GM12878 (cell line): ENCODE measurements around the gene USP11. TPM values are rescaled to one million over a fixed set of nuclear protein-coding genes. Genes with fewer than 3 reads are reported as not detected.

Experiments used
- ATAC-seq: fragments of 200-7000 bp; cut with Tn5 transposase; 3 replicates; pipeline ENCODE4 v1.9.1; 2020; ENCODE audit warnings: mild to moderate bottlenecking, moderate library complexity
- BruUV-seq: library from RNA; stranded (reverse); fragments of 400-500 nt; replicated peaks from 2 replicates; lab custom pipeline; 2021; lab: Mats Ljungman, UMichigan
- CTCF ChIA-PET: fragments of 300-600 bp; sonication (Branson Sonifier 250); formaldehyde crosslinking; extraction: SDS; loops from one replicate; lab custom pipeline; 2021; ENCODE audit warnings: inconsistent platforms; lab: Yijun Ruan, JAX
- POLR2A ChIA-PET: fragments of 350-600 bp; formaldehyde crosslinking; extraction: SDS; loops from one replicate; lab custom pipeline; 2021; ENCODE audit warnings: inconsistent platforms; lab: Charles Lee
- RAD21 ChIA-PET: fragments of 300-600 bp; sonication (Branson Sonifier 250); formaldehyde crosslinking; loops from one replicate; lab custom pipeline; 2023; ENCODE audit warnings: antibody characterized with exemption; ENCODE audit not compliant: unreplicated experiment; lab: Charles Lee
- SMC1A ChIA-PET: fragments of 300-600 bp; sonication (Branson Sonifier 250); formaldehyde crosslinking; loops from one replicate; lab custom pipeline; 2023; ENCODE audit not compliant: unreplicated experiment, uncharacterized antibody; lab: Charles Lee
- DNase-seq: peaks from one replicate; pipeline ENCODE4 v3.0.0-alpha.2; 2011; ENCODE audit warnings: low read depth, low spot score
- FAIRE-seq: peaks from 3 replicates; lab custom pipeline; 2011; peaks lifted over from hg19 to GRCh38; lab: Jason Lieb, UNC
- H2AFZ ChIP-seq: 2 replicates; pipeline ENCODE4 v1.6.0; 2011; ENCODE audit warnings: low read depth, low read length, control low read depth; ENCODE audit not compliant: control insufficient read depth
- H3K27ac ChIP-seq: 2 replicates; pipeline ENCODE4 v1.5.1; 2011; ENCODE audit warnings: control low read depth; ENCODE audit not compliant: control insufficient read depth, insufficient read depth
- H3K27me3 ChIP-seq, 2 experiments: replicated peaks in 1 of 2; 2 replicates each; pipeline versions ENCODE4 v1.6.0 to v1.6.1; 2011; ENCODE audit warnings: low read length in 1 of 2; ENCODE audit not compliant: control insufficient read depth in 2 of 2, insufficient read depth in 2 of 2
- H3K36me3 ChIP-seq, 2 experiments: 2 replicates each; pipeline ENCODE4 v1.5.1; 2011; ENCODE audit warnings: low read length in 1 of 2; ENCODE audit not compliant: control insufficient read depth in 2 of 2, insufficient read depth in 2 of 2
- H3K4me1 ChIP-seq: 2 replicates; pipeline ENCODE4 v1.6.1; 2011; ENCODE audit warnings: mild to moderate bottlenecking, low read length, moderate library complexity, mixed read lengths; ENCODE audit not compliant: control insufficient read depth, insufficient read depth
- H3K4me2 ChIP-seq: 2 replicates; pipeline ENCODE4 v1.6.0; 2011; ENCODE audit warnings: control low read depth; ENCODE audit not compliant: control insufficient read depth, insufficient read depth
- H3K4me3 ChIP-seq: fragments of 200-600 bp; sonication (generic); 2 replicates; pipeline ENCODE4 v1.5.1; 2016
- H3K79me2 ChIP-seq: 2 replicates; pipeline ENCODE4 v1.6.0; 2011; ENCODE audit warnings: low read length; ENCODE audit not compliant: control insufficient read depth, insufficient read depth
- H3K9ac ChIP-seq: 2 replicates; pipeline ENCODE4 v1.8.0; 2011; ENCODE audit warnings: low read length, control low read depth, mixed read lengths; ENCODE audit not compliant: control insufficient read depth, insufficient read depth
- H3K9me3 ChIP-seq: replicated peaks from 3 replicates; pipeline ENCODE4 v1.5.1; 2011; ENCODE audit warnings: mild to moderate bottlenecking, low read length; ENCODE audit not compliant: control insufficient read depth, insufficient read depth
- H4K20me1 ChIP-seq: 2 replicates; pipeline ENCODE4 v1.6.0; 2011; ENCODE audit not compliant: control insufficient read depth, insufficient read depth
- CREB1 ChIP-seq: IDR thresholded peaks from 2 replicates; pipeline ENCODE4 v1.6.1; 2012; ENCODE audit warnings: low read depth, mild to moderate bottlenecking, inconsistent platforms
- DPF2 ChIP-seq: fragments of 450-650 bp; IDR thresholded peaks from 2 replicates; pipeline ENCODE4 v1.6.1; 2017; ENCODE audit warnings: mild to moderate bottlenecking
- ETV6 ChIP-seq, 2 experiments: fragments of 450-650 bp in 1 of 2; IDR thresholded peaks in 1 of 2; conservative IDR thresholded peaks in 1 of 2; 2 replicates each; pipeline ENCODE4 v1.6.1; 2014; ENCODE audit warnings: antibody characterized with exemption in 1 of 2, borderline replicate concordance in 1 of 2, low read depth in 1 of 2, mild to moderate bottlenecking in 1 of 2, moderate library complexity in 1 of 2
- FOS ChIP-seq: IDR thresholded peaks from 3 replicates; pipeline ENCODE4 v1.6.1; 2011; ENCODE audit warnings: borderline replicate concordance; ENCODE audit not compliant: insufficient read length; ENCODE audit errors: extremely low read depth
- HDAC6 ChIP-seq: fragments of 200-600 bp; sonication (generic); IDR thresholded peaks from one replicate; pipeline ENCODE4 v1.8.0; 2017; ENCODE audit warnings: antibody characterized with exemption; ENCODE audit not compliant: unreplicated experiment
- JUNB ChIP-seq: IDR thresholded peaks from 2 replicates; pipeline ENCODE4 v1.6.1; 2016; ENCODE audit warnings: antibody characterized with exemption, mild to moderate bottlenecking
- NFIC ChIP-seq: IDR thresholded peaks from 2 replicates; pipeline ENCODE4 v1.6.1; 2012; ENCODE audit warnings: low read depth, mild to moderate bottlenecking, inconsistent platforms, low read length, moderate library complexity
- NR2C1 ChIP-seq: fragments of 450-650 bp; IDR thresholded peaks from 2 replicates; pipeline ENCODE4 v1.6.1; 2017; ENCODE audit warnings: antibody characterized with exemption, mild to moderate bottlenecking, moderate library complexity
- NR2C2 ChIP-seq: IDR thresholded peaks from 2 replicates; pipeline ENCODE4 v1.6.1; 2011; ENCODE audit warnings: borderline replicate concordance, low read depth; ENCODE audit not compliant: control insufficient read depth, insufficient read length
- RCOR1 ChIP-seq: conservative IDR thresholded peaks from 2 replicates; pipeline ENCODE4 v1.6.1; 2012; ENCODE audit warnings: low read depth, low read length, improper control_type of control experiment
- STAT3 ChIP-seq: IDR thresholded peaks from 2 replicates; pipeline ENCODE4 v1.6.1; 2011; ENCODE audit warnings: low read depth, low read length, improper control_type of control experiment
- WGBS: methylation state at CpG from one replicate; pipeline ENCODE4 v1.1.6; 2016; ENCODE audit warnings: low lambda C conversion rate; ENCODE audit not compliant: insufficient replicate concordance, insufficient coverage; ENCODE audit errors: missing lambda C conversion rate; 5-methylcytosine and 5-hydroxymethylcytosine counted together
- in situ Hi-C: fragments of 300-500 bp; cut with MboI; formaldehyde crosslinking; loops from 9 replicates; pipeline ENCODE4 v1.14.3; 2018; ENCODE audit warnings: mixed read lengths
- intact Hi-C: fragments of 100-400 bp; cut with micrococcal nuclease; formaldehyde crosslinking; loops from one replicate; pipeline ENCODE4 v1.14.2; 2022; ENCODE audit not compliant: unreplicated experiment
- polyA plus RNA-seq, 11 experiments: library from polyadenylated mRNA; depleted of rRNA in 4 of 11; unstranded in 6 of 11; stranded (reverse) in 5 of 11; fragments of >200 nt; fragmentation: Nextera tagmentation in 4 of 11; fragmentation: Illumina TruSeq in 1 of 11; extraction: Ambion mirVana in 4 of 11; extraction: Trizol in 1 of 11; gene quantifications; 1 replicate in 1 of 11; 2 replicates in 10 of 11; pipeline versions ENCODE4 v1.2.1 to v1.2.3, GENCODE V29; 2011 to 2016; ENCODE audit warnings: inconsistent platforms in 2 of 11, missing spikeins in 2 of 11, low read depth in 1 of 11
- total RNA-seq, 4 experiments: library from RNA; depleted of rRNA in 3 of 4; stranded (reverse); fragments of >200 nt in 3 of 4; fragmentation: Illumina TruSeq in 1 of 4; extraction: Trizol in 1 of 4; gene quantifications; 2 replicates each; pipeline versions ENCODE4 v1.2.1 to v1.2.3, GENCODE V29; 2013 to 2021
- TF ChIP-seq, protein P1 (sequence below): fragments of 450-650 bp; IDR thresholded peaks from 2 replicates; pipeline ENCODE4 v1.6.1; 2017; ENCODE audit warnings: borderline replicate concordance
- TF ChIP-seq, protein P2 (sequence below): IDR thresholded peaks from 2 replicates; pipeline ENCODE4 v1.6.1; 2011; ENCODE audit warnings: low read depth, mild to moderate bottlenecking, low read length, moderate library complexity, borderline replicate concordance; ENCODE audit errors: extremely low read depth

Gene USP11
- total and polyA plus RNA-seq, 10 of the 15 experiments (the other 5 are each of a cell fraction or from before 2014, with no cell fraction given), result 3.3 to 44.0 (median 20.9) TPM

DNA sequence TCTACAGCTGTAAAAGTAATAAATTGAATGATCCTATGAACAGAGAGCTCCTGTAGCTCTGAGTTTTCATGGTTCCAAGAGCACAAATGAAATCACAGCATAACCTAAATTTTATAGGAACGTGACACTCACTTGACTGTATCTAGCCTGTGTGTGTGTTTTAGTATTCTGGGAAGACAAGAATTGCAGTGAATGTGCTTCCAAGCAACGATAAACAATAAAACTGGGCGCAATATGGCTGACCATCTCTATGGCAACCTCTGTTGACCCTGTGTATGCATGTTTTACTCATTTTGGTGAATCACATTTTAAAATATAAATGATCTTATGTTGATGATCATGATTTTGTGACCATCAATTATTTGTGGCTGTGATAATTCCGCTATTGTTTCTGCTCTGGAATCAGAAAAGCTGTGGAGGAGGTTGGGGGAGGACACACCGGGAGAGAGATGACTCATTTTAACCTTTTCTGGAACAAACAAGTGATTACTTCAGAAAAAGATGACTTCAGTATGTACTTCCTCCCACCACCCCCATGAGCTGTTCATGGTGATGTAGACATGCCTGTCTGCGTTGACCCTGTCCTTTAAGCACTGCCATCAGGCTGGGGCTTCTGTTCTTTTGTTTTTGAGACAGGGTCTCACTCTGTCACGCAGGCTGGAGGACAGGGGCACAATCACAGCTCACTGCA, 31.8 kb downstream of the USP11 start:
- no peaks in the 10 kb centered on the region for H3K79me2 ChIP-seq
- ATAC-seq (peak; percentile 57; the same call in 2 of the 3 replicates), FAIRE-seq (no peak)
- BruUV-seq, result no TSS peak
- H3K4me2 ChIP-seq, result no peak overlapping the region
- in situ Hi-C loops, result no loop called here
- intact Hi-C loops, result no loop called here
- H3K36me3 ChIP-seq, result no peaks in the 10 kb centered on the region
- SMC1A ChIA-PET, result no interaction called here
- CTCF ChIA-PET, result no interaction called here
- RAD21 ChIA-PET, result no interaction called here
- TF ChIP-seq ETV6 (conservative IDR thresholded peaks at IDR 0.05 in 1 of 2, IDR thresholded peaks at IDR 0.05 in 1 of 2; ENCODE audit: borderline replicate concordance in 1 of 2, low read depth in 1 of 2) (no peak), CREB1 (peak; percentile 42; the same call in 1 of the 2 replicates), JUNB (peak; percentile 51)
- TF ChIP-seq, all 136 proteins: peak for 2
- no peak overlapping the region for H3K4me3 ChIP-seq
- no peaks in the 10 kb centered on the region for H4K20me1 ChIP-seq
- H2AFZ ChIP-seq, result no peak overlapping the region
- POLR2A ChIA-PET, result no interaction called here
- H3K4me1 ChIP-seq, result no peaks in the 10 kb centered on the region
- no peaks in the 10 kb centered on the region for H3K9me3 ChIP-seq
- H3K9ac ChIP-seq, result no peak overlapping the region
- 34% methylated on average over 7 of the region's 7 CpGs for WGBS
- DNase-seq, result no peak
- H3K27ac ChIP-seq, result no peak overlapping the region
- H3K27me3 ChIP-seq, result no peaks in the 10 kb centered on the region; a peak in 1 of 4 replicates

DNA sequence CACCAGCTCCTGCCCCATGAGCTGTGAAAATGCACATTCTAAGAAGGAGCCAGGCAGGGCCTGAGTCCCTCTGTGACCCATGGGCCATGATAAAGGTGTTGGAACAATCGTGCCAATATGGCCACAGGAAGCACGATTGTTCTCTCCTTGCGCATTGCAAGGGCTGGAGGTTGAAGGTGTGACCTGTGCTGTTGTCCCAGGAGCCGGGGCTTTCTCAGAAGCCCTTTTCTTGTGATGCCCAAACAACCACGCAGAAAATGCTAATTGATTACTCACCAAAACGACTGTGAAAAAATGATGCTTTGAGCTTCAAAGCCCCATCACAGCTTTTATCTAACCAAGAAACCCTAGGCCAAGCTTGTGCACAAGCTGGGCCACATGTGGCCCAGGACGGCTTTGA, 33.8 kb downstream of the USP11 start:
- ChIA-PET RAD21 (no interaction called here), SMC1A (no interaction called here), POLR2A (no interaction called here), CTCF (interaction anchor here (1.0 kb wide), 1 partner anchor 118 kb away, joined by 3 read pairs; no protein-coding TSS in a partner anchor)
- H4K20me1 ChIP-seq, result no peaks in the 10 kb centered on the region
- H3K27ac ChIP-seq, result no peak overlapping the region
- 52% methylated on average over 7 of the region's 7 CpGs for WGBS
- intact Hi-C loops (no loop called here), in situ Hi-C loops (no loop called here)
- H3K27me3 ChIP-seq, result no peaks in the 10 kb centered on the region; a peak in 1 of 4 replicates
- no peaks in the 10 kb centered on the region for H3K4me1 ChIP-seq
- DNase-seq (no peak), ATAC-seq (no peak), FAIRE-seq (no peak)
- H3K4me3 ChIP-seq, result no peak overlapping the region
- no peaks in the 10 kb centered on the region for H3K36me3 ChIP-seq
- no TSS peak for BruUV-seq
- no peak overlapping the region for H2AFZ ChIP-seq
- no peaks in the 10 kb centered on the region for H3K9me3 ChIP-seq
- no peak overlapping the region for H3K9ac ChIP-seq
- no peak for TF ChIP-seq NR2C1
- TF ChIP-seq NFIC, result no peak
- no peak for TF ChIP-seq DPF2
- TF ChIP-seq HDAC6, result no peak
- TF ChIP-seq STAT3, result no peak
- no peak for TF ChIP-seq FOS
- TF ChIP-seq, protein P1, sequence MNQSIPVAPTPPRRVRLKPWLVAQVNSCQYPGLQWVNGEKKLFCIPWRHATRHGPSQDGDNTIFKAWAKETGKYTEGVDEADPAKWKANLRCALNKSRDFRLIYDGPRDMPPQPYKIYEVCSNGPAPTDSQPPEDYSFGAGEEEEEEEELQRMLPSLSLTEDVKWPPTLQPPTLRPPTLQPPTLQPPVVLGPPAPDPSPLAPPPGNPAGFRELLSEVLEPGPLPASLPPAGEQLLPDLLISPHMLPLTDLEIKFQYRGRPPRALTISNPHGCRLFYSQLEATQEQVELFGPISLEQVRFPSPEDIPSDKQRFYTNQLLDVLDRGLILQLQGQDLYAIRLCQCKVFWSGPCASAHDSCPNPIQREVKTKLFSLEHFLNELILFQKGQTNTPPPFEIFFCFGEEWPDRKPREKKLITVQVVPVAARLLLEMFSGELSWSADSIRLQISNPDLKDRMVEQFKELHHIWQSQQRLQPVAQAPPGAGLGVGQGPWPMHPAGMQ, result no peak
- TF ChIP-seq RCOR1, result no peak
- TF ChIP-seq, protein P2, sequence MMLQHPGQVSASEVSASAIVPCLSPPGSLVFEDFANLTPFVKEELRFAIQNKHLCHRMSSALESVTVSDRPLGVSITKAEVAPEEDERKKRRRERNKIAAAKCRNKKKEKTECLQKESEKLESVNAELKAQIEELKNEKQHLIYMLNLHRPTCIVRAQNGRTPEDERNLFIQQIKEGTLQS, result no peak
- no peak for TF ChIP-seq NR2C2
- TF ChIP-seq JUNB, result no peak
- no peaks in the 10 kb centered on the region for H3K79me2 ChIP-seq
- no peak overlapping the region for H3K4me2 ChIP-seq
